Measurements from ENCODE around the gene RAC3.

DNA sequence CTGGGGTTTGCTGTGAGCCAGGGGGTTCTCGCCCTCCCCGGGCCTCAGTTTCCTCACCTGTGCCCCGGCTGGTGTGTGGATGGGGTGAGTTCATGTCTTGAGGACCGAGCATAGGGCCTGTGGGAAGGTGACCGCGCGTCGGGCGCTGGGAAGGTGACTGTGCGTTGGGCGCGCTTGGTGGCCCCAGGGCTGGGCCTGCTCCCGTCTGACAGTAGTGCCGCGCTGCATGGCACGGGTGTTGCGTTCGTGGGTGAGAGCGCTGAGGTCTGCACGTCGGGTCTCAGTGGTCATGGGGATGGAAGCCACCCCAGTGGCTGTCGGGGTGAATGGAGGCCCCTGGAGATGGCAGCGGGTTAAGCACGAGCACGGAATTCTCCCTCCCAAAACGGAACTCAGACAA, 44.9 kb upstream of the RAC3 start:
- TF ChIP-seq POLR2A (IDR thresholded peaks at IDR 0.05; ENCODE audit: borderline replicate concordance, extremely low read depth, insufficient read depth, insufficient read length), result no peak
- TF ChIP-seq POLR2AphosphoS5 (IDR thresholded peaks at IDR 0.05; ENCODE audit: low read depth, low read length), result no peak
- TF ChIP-seq, protein P1, sequence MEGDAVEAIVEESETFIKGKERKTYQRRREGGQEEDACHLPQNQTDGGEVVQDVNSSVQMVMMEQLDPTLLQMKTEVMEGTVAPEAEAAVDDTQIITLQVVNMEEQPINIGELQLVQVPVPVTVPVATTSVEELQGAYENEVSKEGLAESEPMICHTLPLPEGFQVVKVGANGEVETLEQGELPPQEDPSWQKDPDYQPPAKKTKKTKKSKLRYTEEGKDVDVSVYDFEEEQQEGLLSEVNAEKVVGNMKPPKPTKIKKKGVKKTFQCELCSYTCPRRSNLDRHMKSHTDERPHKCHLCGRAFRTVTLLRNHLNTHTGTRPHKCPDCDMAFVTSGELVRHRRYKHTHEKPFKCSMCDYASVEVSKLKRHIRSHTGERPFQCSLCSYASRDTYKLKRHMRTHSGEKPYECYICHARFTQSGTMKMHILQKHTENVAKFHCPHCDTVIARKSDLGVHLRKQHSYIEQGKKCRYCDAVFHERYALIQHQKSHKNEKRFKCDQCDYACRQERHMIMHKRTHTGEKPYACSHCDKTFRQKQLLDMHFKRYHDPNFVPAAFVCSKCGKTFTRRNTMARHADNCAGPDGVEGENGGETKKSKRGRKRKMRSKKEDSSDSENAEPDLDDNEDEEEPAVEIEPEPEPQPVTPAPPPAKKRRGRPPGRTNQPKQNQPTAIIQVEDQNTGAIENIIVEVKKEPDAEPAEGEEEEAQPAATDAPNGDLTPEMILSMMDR (IDR thresholded peaks at IDR 0.05 in 2 of 3, conservative IDR thresholded peaks at IDR 0.05 in 1 of 3; ENCODE audit: borderline replicate concordance in 1 of 3, insufficient read depth in 1 of 3, low read depth in 2 of 3, low read length in 2 of 3), result no peak
- no peak for TF ChIP-seq YY1 (IDR thresholded peaks at IDR 0.05; ENCODE audit: extremely low read depth, insufficient replicate concordance, low read depth, low read length)
- TF ChIP-seq SP1 (IDR thresholded peaks at IDR 0.05; ENCODE audit: low read depth), result no peak
- TF ChIP-seq ELF1 (IDR thresholded peaks at IDR 0.05; ENCODE audit: borderline replicate concordance, low read depth), result no peak
- no peak for TF ChIP-seq RAD21 (IDR thresholded peaks at IDR 0.05; ENCODE audit: low read depth)
- no peak for TF ChIP-seq ZNF274 (IDR thresholded peaks at IDR 0.05; ENCODE audit: low read depth, low read length)
- no peak for TF ChIP-seq SIN3A (IDR thresholded peaks at IDR 0.05; ENCODE audit: low read depth)
- no peak for TF ChIP-seq JUND (IDR thresholded peaks at IDR 0.05)
- TF ChIP-seq ZFX (IDR thresholded peaks at IDR 0.05), result no peak
- TF ChIP-seq CBX3 (IDR thresholded peaks at IDR 0.05; ENCODE audit: low read depth), result no peak
- no peak for TF ChIP-seq EZH2phosphoT487 (IDR thresholded peaks at IDR 0.05; ENCODE audit: borderline replicate concordance)
- TF ChIP-seq, protein P2, sequence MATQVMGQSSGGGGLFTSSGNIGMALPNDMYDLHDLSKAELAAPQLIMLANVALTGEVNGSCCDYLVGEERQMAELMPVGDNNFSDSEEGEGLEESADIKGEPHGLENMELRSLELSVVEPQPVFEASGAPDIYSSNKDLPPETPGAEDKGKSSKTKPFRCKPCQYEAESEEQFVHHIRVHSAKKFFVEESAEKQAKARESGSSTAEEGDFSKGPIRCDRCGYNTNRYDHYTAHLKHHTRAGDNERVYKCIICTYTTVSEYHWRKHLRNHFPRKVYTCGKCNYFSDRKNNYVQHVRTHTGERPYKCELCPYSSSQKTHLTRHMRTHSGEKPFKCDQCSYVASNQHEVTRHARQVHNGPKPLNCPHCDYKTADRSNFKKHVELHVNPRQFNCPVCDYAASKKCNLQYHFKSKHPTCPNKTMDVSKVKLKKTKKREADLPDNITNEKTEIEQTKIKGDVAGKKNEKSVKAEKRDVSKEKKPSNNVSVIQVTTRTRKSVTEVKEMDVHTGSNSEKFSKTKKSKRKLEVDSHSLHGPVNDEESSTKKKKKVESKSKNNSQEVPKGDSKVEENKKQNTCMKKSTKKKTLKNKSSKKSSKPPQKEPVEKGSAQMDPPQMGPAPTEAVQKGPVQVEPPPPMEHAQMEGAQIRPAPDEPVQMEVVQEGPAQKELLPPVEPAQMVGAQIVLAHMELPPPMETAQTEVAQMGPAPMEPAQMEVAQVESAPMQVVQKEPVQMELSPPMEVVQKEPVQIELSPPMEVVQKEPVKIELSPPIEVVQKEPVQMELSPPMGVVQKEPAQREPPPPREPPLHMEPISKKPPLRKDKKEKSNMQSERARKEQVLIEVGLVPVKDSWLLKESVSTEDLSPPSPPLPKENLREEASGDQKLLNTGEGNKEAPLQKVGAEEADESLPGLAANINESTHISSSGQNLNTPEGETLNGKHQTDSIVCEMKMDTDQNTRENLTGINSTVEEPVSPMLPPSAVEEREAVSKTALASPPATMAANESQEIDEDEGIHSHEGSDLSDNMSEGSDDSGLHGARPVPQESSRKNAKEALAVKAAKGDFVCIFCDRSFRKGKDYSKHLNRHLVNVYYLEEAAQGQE (IDR thresholded peaks at IDR 0.05; ENCODE audit: low read depth), result no peak
